ENCODE results near the gene ZNF385B.
A peak's percentile ranks its signal among the peaks of the same experiment; 100 is the strongest.
"Not testable (repeated sequence)": the region's sequence is repeated elsewhere in the genome, so short reads cannot be mapped to it uniquely, and the experiment has no call there.

ZNF385B gene

GRCh38 chr2:179513181-179513580 lies 348.2 kb downstream of the ZNF385B start:
- in situ Hi-C loops (cut with HindIII; ENCODE audit: low pct_ligation_motif_present, low pct_unique_long_range_greater_than_20kb, low sequenced_read_pairs) = no loop called here
- no peak for DNase-seq

DNA sequence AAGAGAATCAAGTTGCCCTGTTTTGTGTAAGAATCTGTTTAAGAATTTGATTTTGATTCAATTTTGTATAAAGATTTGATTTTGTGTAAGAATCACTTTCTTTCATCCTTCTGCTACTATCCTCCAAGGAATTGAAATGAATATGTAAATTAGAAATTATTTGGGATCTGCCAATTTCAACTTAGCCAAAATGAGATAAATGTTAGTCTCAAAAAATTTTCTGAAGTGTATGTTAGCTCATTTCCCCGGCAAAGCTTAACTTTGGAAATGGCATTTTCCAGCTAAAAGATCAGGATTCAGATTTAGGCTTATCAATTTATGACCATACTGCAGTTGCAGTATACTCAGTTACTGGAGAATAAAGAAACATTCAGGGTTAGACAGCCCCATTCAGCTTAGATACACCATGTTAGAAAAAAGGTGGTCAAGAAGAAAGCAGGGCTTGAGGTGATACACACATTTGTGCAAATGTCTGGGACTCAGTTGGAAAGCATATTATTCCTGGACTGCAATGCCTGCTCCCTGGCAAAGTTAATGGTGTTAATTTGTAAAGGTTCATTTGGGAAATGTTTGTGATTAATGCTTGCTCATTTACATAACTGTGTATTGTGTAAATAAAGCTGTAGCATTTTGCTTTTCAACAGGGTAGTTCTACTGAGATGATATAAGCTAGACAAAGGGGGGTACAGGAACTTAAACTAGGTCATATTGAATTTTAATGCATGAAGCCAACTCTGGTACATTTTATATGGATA lies 349.0 kb downstream of the ZNF385B start:
- in situ Hi-C loops (cut with HindIII; ENCODE audit: low pct_ligation_motif_present, low pct_unique_long_range_greater_than_20kb, low sequenced_read_pairs) = no loop called here
- no peak for DNase-seq

DNA sequence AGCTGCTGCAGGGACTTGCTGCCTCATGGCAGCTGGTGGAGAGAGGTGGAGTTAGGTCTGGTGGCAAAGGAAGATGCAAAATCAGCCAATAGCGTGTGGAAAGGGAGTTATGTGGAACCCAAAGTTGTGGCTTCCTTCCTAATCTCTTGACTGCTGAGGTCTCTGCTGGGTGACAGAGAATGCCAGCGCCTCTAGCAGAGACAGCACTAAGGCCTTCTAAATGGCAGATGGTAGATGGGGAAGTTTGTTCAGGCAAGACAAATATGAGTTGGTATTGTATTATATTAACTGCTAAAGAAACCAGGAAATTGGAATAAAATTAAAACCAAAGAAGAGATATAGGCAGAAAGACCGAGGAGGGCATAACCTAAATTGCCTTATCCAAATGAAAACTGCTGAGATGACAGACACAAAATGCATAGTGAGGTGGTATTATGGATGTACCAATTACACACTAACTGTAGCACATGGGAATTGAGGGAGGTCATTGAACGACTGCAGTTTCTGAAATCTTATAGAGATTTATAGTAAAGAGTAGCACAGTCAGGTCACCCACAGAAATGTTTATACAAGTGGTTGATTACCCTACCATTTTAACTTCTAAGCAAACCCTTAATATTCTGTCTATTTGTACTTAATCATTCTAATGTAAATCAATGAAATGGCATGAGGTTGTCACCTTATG lies 350.2 kb downstream of the ZNF385B start:
- DNase-seq = no peak
- in situ Hi-C loops (cut with HindIII; ENCODE audit: low pct_ligation_motif_present, low pct_unique_long_range_greater_than_20kb, low sequenced_read_pairs) = no loop called here

DNA sequence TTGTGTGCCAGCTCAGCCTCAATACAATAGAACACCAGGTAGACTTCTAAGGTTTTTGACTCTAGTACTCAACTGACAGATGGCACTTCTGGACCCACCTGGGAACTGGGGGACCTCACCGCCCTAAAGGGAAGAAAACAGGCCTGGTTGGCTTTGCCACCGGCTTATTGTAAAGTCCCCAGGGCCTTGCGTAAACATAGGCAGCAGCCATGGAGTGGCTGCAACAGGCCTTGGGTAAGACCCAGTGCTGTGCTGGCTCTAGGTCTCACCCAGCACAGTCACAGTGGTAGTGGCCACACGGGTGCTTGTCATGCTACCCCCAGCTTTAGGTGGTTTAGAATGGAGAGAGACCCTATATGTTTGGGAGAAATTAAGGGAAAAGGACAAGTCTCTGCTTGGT lies 366.1 kb downstream of the ZNF385B start:
- in situ Hi-C loops (cut with HindIII; ENCODE audit: low pct_ligation_motif_present, low pct_unique_long_range_greater_than_20kb, low sequenced_read_pairs) = no loop called here
- DNase-seq = no peak

DNA sequence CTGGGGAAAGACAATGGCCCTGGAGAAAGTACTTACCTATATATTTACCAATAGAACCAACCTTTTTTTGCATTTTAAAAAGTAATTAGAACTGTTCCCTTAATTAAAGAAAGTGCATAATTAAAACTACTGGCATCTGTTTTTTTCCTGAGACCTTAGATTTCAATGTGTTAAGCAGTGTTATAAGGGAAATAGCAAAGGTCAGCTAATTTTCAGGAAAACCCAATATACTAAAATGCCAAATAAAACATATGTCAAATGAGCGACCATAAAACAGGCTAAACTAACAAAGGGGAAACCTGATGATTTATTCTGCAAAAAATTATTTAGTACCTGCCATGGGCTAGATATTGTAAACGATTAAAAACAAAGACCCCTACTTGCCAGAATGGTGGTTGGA lies 372.8 kb downstream of the ZNF385B start:
- in situ Hi-C loops (cut with HindIII; ENCODE audit: low pct_ligation_motif_present, low pct_unique_long_range_greater_than_20kb, low sequenced_read_pairs) = no loop called here
- DNase-seq = no peak

GRCh38 chr2:179487010-179487731 lies 374.2 kb downstream of the ZNF385B start:
- in situ Hi-C loops (cut with HindIII; ENCODE audit: low pct_ligation_motif_present, low pct_unique_long_range_greater_than_20kb, low sequenced_read_pairs) = no loop called here

DNA sequence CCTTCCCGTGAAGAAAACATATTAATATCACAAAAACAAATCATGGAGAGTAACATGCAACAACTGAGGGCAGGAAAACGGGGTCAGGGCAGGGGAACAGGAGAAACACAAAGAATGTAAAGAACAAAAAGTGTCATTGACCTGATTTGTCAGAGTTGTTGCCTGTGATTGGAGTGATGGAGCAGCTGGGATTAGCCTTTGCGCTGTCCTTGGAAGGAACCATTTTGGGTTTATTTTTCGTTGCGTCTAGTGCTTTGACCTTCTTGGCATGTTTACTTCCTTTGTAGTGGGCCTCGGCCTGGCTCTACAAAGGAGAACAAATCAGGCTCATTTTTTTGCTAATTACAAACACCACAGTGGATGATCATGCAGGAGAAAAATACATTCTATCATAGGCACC lies 378.3 kb downstream of the ZNF385B start:
- DNase-seq = no peak
- in situ Hi-C loops (cut with HindIII; ENCODE audit: low pct_ligation_motif_present, low pct_unique_long_range_greater_than_20kb, low sequenced_read_pairs) = no loop called here

More at GRCh38 chr2:179487010-179487731, 374.2 kb downstream of the ZNF385B start:
- DNase-seq = no peak

DNA sequence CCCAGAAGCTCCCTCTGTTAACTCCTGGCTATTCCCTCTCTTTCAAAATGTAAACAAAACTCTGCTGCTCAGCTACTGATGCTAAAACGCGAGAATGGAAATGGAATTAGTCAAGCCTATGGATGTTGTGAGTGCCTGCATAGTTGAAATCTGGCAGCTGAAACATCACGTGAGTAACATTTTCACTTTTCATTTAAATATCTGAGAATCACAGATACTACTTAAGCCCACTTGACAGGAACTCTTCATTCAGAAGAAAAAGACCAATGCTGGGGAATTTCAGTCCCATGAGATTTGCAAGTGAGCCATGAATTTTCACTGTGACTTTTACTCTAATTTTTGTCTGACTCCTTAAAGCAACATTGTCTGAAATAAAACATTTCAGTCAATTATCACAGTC lies 381.5 kb downstream of the ZNF385B start:
- no peak for DNase-seq
- in situ Hi-C loops (cut with HindIII; ENCODE audit: low pct_ligation_motif_present, low pct_unique_long_range_greater_than_20kb, low sequenced_read_pairs) = no loop called here

DNA sequence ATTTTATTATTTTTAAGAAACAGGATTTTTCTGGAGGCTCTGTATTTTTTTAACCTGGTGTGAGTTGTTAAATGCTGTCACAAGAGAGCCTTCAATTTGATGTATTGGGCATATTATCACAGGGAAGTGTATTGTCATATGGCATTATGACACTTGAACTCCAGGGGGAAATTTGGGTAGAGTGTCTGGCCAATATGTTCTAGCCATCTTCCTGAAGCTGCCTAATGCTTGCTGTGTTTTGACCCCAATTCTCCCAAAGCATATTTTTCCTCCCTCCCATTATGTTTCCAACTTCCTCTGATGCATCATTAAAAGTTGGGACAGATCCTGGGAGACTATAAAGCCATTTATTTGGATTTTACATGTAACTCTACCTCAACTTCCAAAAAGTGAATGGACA lies 382.6 kb downstream of the ZNF385B start:
- DNase-seq = no peak
- in situ Hi-C loops (cut with HindIII; ENCODE audit: low pct_ligation_motif_present, low pct_unique_long_range_greater_than_20kb, low sequenced_read_pairs) = no loop called here

DNA sequence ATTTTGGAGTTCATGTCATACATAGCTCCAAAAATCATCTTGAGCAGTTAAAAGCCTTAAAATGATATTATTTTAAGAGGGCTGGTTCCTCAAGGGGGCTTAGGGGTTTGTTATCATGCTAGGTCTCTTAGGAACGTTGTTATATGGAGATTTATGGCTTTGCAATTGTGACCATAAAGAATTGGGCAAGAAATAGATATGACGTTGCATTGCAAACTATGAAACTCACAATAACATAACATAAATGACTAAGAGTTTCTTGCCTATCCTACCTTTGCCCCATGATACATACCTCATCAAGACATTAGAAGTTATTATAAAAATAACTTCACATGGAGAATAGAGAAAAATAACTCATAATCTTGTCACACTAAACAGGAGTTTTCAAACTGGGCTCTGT lies 390.4 kb downstream of the ZNF385B start:
- in situ Hi-C loops (cut with HindIII; ENCODE audit: low pct_ligation_motif_present, low pct_unique_long_range_greater_than_20kb, low sequenced_read_pairs) = no loop called here
- DNase-seq = no peak

- in situ Hi-C loops (cut with HindIII; ENCODE audit: low pct_ligation_motif_present, low pct_unique_long_range_greater_than_20kb, low sequenced_read_pairs) = no loop called here
- no peak for DNase-seq
Measured at GRCh38 chr2:179470089-179470488, 391.3 kb downstream of the ZNF385B start.

- in situ Hi-C loops (cut with HindIII; ENCODE audit: low pct_ligation_motif_present, low pct_unique_long_range_greater_than_20kb, low sequenced_read_pairs) = no loop called here
- no peak for DNase-seq
Measured at GRCh38 chr2:179467960-179468359, 393.5 kb downstream of the ZNF385B start.

- no peak for DNase-seq
- in situ Hi-C loops (cut with HindIII; ENCODE audit: low pct_ligation_motif_present, low pct_unique_long_range_greater_than_20kb, low sequenced_read_pairs) = no loop called here
Measured at GRCh38 chr2:179467111-179467510, 394.3 kb downstream of the ZNF385B start.

- no peak for DNase-seq
- in situ Hi-C loops (cut with HindIII; ENCODE audit: low pct_ligation_motif_present, low pct_unique_long_range_greater_than_20kb, low sequenced_read_pairs) = no loop called here
Measured at GRCh38 chr2:179461420-179461819, 400.0 kb downstream of the ZNF385B start.

DNA sequence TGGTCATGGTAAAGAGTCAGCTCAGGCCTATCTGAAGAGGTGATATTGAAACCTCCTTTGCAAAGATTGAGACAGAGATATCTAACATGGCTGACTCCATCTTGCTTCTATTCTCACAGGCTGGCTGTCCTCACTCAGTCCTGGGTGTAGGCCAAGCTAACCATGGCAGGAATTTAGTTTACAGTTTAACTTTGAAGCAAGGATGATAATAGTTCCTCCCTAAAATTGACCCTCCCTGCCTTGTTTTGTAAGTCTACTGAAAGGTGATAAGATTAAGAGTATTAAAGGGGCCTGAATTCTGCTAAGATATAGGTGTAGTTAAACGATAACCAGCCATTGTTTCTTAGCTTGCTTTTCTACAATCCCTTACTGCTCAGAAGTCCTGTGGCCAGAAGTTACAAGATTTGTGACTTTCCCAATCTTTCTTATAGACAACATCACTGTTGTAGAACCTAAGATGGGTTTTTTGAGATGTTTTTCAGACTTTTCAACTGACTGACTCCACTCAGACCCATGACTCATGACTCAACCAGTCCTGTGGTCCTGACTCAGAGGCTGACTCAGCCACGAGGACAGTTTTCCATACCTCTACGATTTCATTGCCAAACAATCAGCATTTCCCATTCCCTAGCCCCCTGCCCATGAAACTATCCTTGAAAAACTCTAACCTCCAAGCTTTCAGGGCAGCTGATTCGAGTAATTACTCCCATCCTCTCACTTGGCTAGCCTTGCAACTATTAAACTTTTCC lies 401.1 kb downstream of the ZNF385B start:
- peak; percentile 84 for DNase-seq

GRCh38 chr2:179458113-179458512 lies 403.3 kb downstream of the ZNF385B start:
- in situ Hi-C loops (cut with HindIII; ENCODE audit: low pct_ligation_motif_present, low pct_unique_long_range_greater_than_20kb, low sequenced_read_pairs); DNase-seq: not testable (repeated sequence)

More for the DNA sequence above, 401.1 kb downstream of the ZNF385B start:
- in situ Hi-C loops (cut with HindIII; ENCODE audit: low pct_ligation_motif_present, low pct_unique_long_range_greater_than_20kb, low sequenced_read_pairs) = no loop called here

GRCh38 chr2:179455824-179456223 lies 405.6 kb downstream of the ZNF385B start:
- in situ Hi-C loops (cut with HindIII; ENCODE audit: low pct_ligation_motif_present, low pct_unique_long_range_greater_than_20kb, low sequenced_read_pairs) = no loop called here
- DNase-seq = no peak

DNA sequence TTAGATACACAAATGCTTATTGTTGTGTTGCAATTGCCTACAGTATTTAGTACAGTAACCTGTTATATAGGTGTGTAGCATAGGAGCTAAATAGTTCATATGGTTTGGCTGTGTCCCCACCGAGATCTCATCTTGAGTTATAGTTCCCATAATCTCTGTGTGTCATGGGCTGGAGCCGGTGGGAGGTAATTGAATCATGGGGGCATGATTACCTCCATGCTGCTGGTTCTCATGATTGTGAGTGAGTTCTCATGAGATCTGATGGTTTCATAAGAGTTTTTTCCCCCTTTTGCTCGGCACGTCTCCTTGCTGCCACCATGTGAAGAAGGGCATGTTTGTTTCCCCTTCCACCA lies 406.3 kb downstream of the ZNF385B start:
- no peak for DNase-seq
- in situ Hi-C loops (cut with HindIII; ENCODE audit: low pct_ligation_motif_present, low pct_unique_long_range_greater_than_20kb, low sequenced_read_pairs) = no loop called here
